KOPT-K1 (cell line): ENCODE measurements around the gene CDK1.

ENCODE experiments used
- H3K27ac ChIP-seq: fragments of 200-600 bp; sonication (generic); 2 replicates; pipeline ENCODE4 v1.5.1; 2016; ENCODE audit warnings: antibody characterized with exemption, mild to moderate bottlenecking, low read depth, low read length; ENCODE audit not compliant: poor library complexity, severe bottlenecking
- H3K36me3 ChIP-seq: fragments of 200-600 bp; sonication (generic); 2 replicates; pipeline ENCODE4 v1.5.1; 2017; ENCODE audit warnings: antibody characterized with exemption, mild to moderate bottlenecking, low read length, moderate library complexity; ENCODE audit not compliant: insufficient read depth
- H3K9me3 ChIP-seq: fragments of 200-600 bp; sonication (generic); 2 replicates; pipeline ENCODE4 v1.5.1; 2017; ENCODE audit warnings: antibody characterized with exemption, low read length, mild to moderate bottlenecking; ENCODE audit not compliant: insufficient read depth, poor library complexity, severe bottlenecking

The CDK1 gene

GRCh38 chr10:60797200-60797599, 18.9 kb downstream of the CDK1 start:
- peaks cover 83% of the 10 kb centered on the region for H3K36me3 ChIP-seq
- no peaks in the 10 kb centered on the region for H3K9me3 ChIP-seq
- no peak overlapping the region for H3K27ac ChIP-seq

- H3K36me3 ChIP-seq, result peaks cover 75% of the 10 kb centered on the region
- no peaks in the 10 kb centered on the region for H3K9me3 ChIP-seq
- H3K27ac ChIP-seq, result no peak overlapping the region
These were observed 19.8 kb downstream of the CDK1 start for GRCh38 chr10:60798031-60798430.

GRCh38 chr10:60798870-60799269, 20.6 kb downstream of the CDK1 start:
- no peaks in the 10 kb centered on the region for H3K9me3 ChIP-seq
- H3K27ac ChIP-seq, result no peak overlapping the region
- H3K36me3 ChIP-seq, result peaks cover 67% of the 10 kb centered on the region

DNA sequence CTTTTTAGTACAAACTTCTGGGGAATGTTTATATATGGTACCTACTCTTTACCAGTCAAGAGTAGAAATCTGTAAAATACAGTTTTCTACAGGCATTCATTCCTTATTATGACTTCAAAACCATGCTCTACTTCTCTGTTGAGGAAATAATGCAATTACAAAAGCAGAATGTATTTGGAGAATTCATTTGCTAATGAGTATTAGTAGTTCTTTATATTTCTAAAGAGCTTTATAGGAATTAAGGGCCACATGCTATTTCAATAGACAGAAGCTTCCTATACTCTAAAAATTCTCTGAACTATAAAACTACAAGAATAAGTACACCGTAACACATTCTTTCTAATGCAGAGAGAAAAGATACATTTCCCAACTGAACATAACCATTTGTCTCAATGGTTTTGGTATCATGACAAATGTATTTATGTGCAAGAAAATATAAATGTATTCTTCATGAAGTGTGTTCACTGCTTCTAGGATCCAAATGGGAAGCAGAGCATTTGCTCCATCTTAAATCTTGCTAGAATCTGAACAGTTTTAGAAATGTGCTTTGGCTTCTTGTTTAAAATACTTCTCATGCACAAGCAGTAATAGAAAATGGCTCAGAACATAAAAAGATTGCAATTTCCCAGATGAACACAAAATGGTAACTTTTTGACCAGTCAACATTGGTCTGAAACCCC, 21.8 kb downstream of the CDK1 start:
- Histone ChIP-seq H3K9me3 (no peaks in the 10 kb centered on the region), H3K36me3 (peaks cover 62% of the 10 kb centered on the region), H3K27ac (no peak overlapping the region)

GRCh38 chr10:60800918-60801317, 22.6 kb downstream of the CDK1 start:
- Histone ChIP-seq H3K36me3 (peaks cover 54% of the 10 kb centered on the region), H3K27ac (no peak overlapping the region), H3K9me3 (no peaks in the 10 kb centered on the region)

GRCh38 chr10:60801522-60801921, 23.2 kb downstream of the CDK1 start:
- peaks cover 48% of the 10 kb centered on the region for H3K36me3 ChIP-seq
- H3K9me3 ChIP-seq, result no peaks in the 10 kb centered on the region
- H3K27ac ChIP-seq, result no peak overlapping the region

- no peak overlapping the region for H3K27ac ChIP-seq
- peaks cover 29% of the 10 kb centered on the region for H3K36me3 ChIP-seq
- H3K9me3 ChIP-seq, result no peaks in the 10 kb centered on the region
These were observed 25.2 kb downstream of the CDK1 start for GRCh38 chr10:60803433-60803832.

GRCh38 chr10:60803865-60804264, 25.6 kb downstream of the CDK1 start:
- no peaks in the 10 kb centered on the region for H3K9me3 ChIP-seq
- H3K36me3 ChIP-seq, result peaks cover 24% of the 10 kb centered on the region
- H3K27ac ChIP-seq, result no peak overlapping the region

DNA sequence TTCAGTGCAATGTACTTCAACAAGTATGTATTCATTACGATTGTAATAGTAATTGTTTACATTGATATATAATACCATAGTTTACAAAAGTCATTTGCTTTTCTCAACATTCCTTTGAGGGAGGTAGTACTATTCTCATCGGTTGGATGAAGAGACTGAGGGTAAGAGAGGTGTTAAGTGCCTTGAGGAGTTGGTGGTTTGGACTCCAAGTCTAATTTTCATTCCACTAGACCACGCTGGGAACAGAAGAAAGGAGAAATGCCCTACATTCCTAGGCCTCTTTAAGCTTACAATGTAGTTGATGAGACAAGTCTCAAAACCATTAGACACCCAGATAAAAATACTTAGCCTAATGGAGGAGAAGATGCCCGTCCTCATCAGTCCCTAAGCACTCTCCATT, 28.6 kb downstream of the CDK1 start:
- Histone ChIP-seq H3K9me3 (no peaks in the 10 kb centered on the region), H3K27ac (no peak overlapping the region), H3K36me3 (peaks cover 8% of the 10 kb centered on the region)

GRCh38 chr10:60807499-60807898, 29.2 kb downstream of the CDK1 start:
- H3K36me3 ChIP-seq, result peaks cover 8% of the 10 kb centered on the region
- no peak overlapping the region for H3K27ac ChIP-seq
- H3K9me3 ChIP-seq, result no peaks in the 10 kb centered on the region

GRCh38 chr10:60808036-60808435, 29.8 kb downstream of the CDK1 start:
- H3K27ac ChIP-seq, result no peak overlapping the region
- H3K9me3 ChIP-seq, result no peaks in the 10 kb centered on the region
- H3K36me3 ChIP-seq, result peaks cover 8% of the 10 kb centered on the region

- Histone ChIP-seq H3K36me3 (peaks cover 5% of the 10 kb centered on the region), H3K27ac (no peak overlapping the region), H3K9me3 (no peaks in the 10 kb centered on the region)
These were observed 30.9 kb downstream of the CDK1 start for GRCh38 chr10:60809157-60809556.

GRCh38 chr10:60810437-60811182, 32.3 kb downstream of the CDK1 start:
- H3K27ac ChIP-seq, result no peak overlapping the region
- H3K9me3 ChIP-seq, result no peaks in the 10 kb centered on the region

GRCh38 chr10:60816628-60817397, 38.5 kb downstream of the CDK1 start:
- no peaks in the 10 kb centered on the region for H3K9me3 ChIP-seq
- H3K27ac ChIP-seq, result no peak overlapping the region

More at GRCh38 chr10:60810437-60811182, 32.3 kb downstream of the CDK1 start:
- no peaks in the 10 kb centered on the region; the same call in none of the 2 replicates for H3K36me3 ChIP-seq

GRCh38 chr10:60817398-60817805, 39.1 kb downstream of the CDK1 start:
- H3K27ac ChIP-seq, result no peak overlapping the region
- H3K36me3 ChIP-seq, result no peaks in the 10 kb centered on the region
- no peaks in the 10 kb centered on the region for H3K9me3 ChIP-seq

More at GRCh38 chr10:60816628-60817397, 38.5 kb downstream of the CDK1 start:
- H3K36me3 ChIP-seq, result no peaks in the 10 kb centered on the region
